Activated T-cell treated with anti-CD3 and anti-CD28 coated beads, Interleukin-2, amount 50 U/mL, for 24 hours (primary cell): ENCODE measurements around the gene ZNF217.
"Not testable (repeated sequence)": the region's sequence is repeated elsewhere in the genome, so short reads cannot be mapped to it uniquely, and the experiment has no call there.

Experiments
- DNase-seq: peaks from one replicate; pipeline ENCODE4 v3.0.0-alpha.2; 2020
- H3K27ac Mint-ChIP-seq: 2 replicates; pipeline ENCODE4 v1.8.0; 2020; ENCODE audit warnings: mild to moderate bottlenecking, mixed read lengths
- H3K27me3 Mint-ChIP-seq: 2 replicates; pipeline ENCODE4 v1.8.0; 2020; ENCODE audit warnings: mixed read lengths
- H3K36me3 Mint-ChIP-seq: 2 replicates; pipeline ENCODE4 v1.8.0; 2020; ENCODE audit warnings: low read depth, mixed read lengths
- H3K4me1 Mint-ChIP-seq: 2 replicates; pipeline ENCODE4 v1.8.0; 2020; ENCODE audit warnings: low read depth, mixed read lengths
- H3K4me3 Mint-ChIP-seq: 2 replicates; pipeline ENCODE4 v1.8.0; 2020; ENCODE audit warnings: mild to moderate bottlenecking, moderate library complexity, mixed read lengths
- H3K9me3 Mint-ChIP-seq: 2 replicates; pipeline ENCODE4 v1.8.0; 2020; ENCODE audit warnings: mixed read lengths

Gene ZNF217

GRCh38 chr20:53585910-53586309 is 7.7 kb downstream of the ZNF217 start:
- Mint-ChIP-seq H3K4me1 (peaks cover 82% of the 10 kb centered on the region), H3K4me3 (peak overlapping the region; percentile 73), H3K27ac (peak overlapping the region; percentile 94), H3K36me3 (peaks cover 45% of the 10 kb centered on the region)
- DNase-seq: peak; percentile 32
- not testable (repeated sequence) for H3K9me3 Mint-ChIP-seq, H3K27me3 Mint-ChIP-seq

GRCh38 chr20:53585004-53585569 is 8.6 kb downstream of the ZNF217 start:
- peak overlapping the region; percentile 73 for H3K4me3 Mint-ChIP-seq
- DNase-seq: peak; percentile 31
- H3K27ac Mint-ChIP-seq: peak overlapping the region; percentile 94
- peaks cover 49% of the 10 kb centered on the region for H3K36me3 Mint-ChIP-seq
- not testable (repeated sequence) for H3K9me3 Mint-ChIP-seq, H3K27me3 Mint-ChIP-seq
- H3K4me1 Mint-ChIP-seq: peaks cover 83% of the 10 kb centered on the region

- DNase-seq, H3K9me3 Mint-ChIP-seq, H3K27me3 Mint-ChIP-seq: not testable (repeated sequence)
- Mint-ChIP-seq H3K4me3 (peak overlapping the region; percentile 73), H3K4me1 (peaks cover 84% of the 10 kb centered on the region), H3K36me3 (peaks cover 52% of the 10 kb centered on the region), H3K27ac (peak overlapping the region; percentile 94)
Observed at GRCh38 chr20:53584550-53584913, 9.1 kb downstream of the ZNF217 start.

- Mint-ChIP-seq H3K27ac (peak overlapping the region; percentile 94), H3K4me1 (peaks cover 85% of the 10 kb centered on the region), H3K36me3 (peaks cover 56% of the 10 kb centered on the region), H3K4me3 (peak overlapping the region; percentile 81)
- H3K27me3 Mint-ChIP-seq, DNase-seq, H3K9me3 Mint-ChIP-seq: not testable (repeated sequence)
Observed at GRCh38 chr20:53583660-53584549, 9.7 kb downstream of the ZNF217 start.

- Mint-ChIP-seq H3K9me3 (no peaks in the 10 kb centered on the region), H3K4me3 (peak overlapping the region; percentile 81), H3K36me3 (peaks cover 67% of the 10 kb centered on the region), H3K4me1 (peaks cover 92% of the 10 kb centered on the region), H3K27ac (peak overlapping the region; percentile 94), H3K27me3 (no peaks in the 10 kb centered on the region)
- peak; percentile 34 for DNase-seq
Observed at GRCh38 chr20:53582574-53583351, 10.9 kb downstream of the ZNF217 start.

GRCh38 chr20:53582251-53582570 is 11.4 kb downstream of the ZNF217 start:
- peak overlapping the region; percentile 94 for H3K27ac Mint-ChIP-seq
- H3K4me1 Mint-ChIP-seq: peaks cover 95% of the 10 kb centered on the region
- peaks cover 72% of the 10 kb centered on the region for H3K36me3 Mint-ChIP-seq
- peak overlapping the region; percentile 81 for H3K4me3 Mint-ChIP-seq
- H3K27me3 Mint-ChIP-seq: no peaks in the 10 kb centered on the region
- no peak for DNase-seq
- no peaks in the 10 kb centered on the region for H3K9me3 Mint-ChIP-seq

GRCh38 chr20:53581444-53582250 is 12.0 kb downstream of the ZNF217 start:
- peaks cover 78% of the 10 kb centered on the region for H3K36me3 Mint-ChIP-seq
- DNase-seq: peak; percentile 56

GRCh38 chr20:53580376-53581111 is 13.1 kb downstream of the ZNF217 start:
- H3K36me3 Mint-ChIP-seq: peaks cover 79% of the 10 kb centered on the region
- H3K27ac Mint-ChIP-seq: peak overlapping the region; percentile 94
- peaks cover 95% of the 10 kb centered on the region for H3K4me1 Mint-ChIP-seq
- H3K9me3 Mint-ChIP-seq: no peaks in the 10 kb centered on the region
- peak; percentile 39 for DNase-seq
- H3K27me3 Mint-ChIP-seq: no peaks in the 10 kb centered on the region
- peak overlapping the region; percentile 81 for H3K4me3 Mint-ChIP-seq

More at GRCh38 chr20:53581444-53582250, 12.0 kb downstream of the ZNF217 start:
- H3K4me3 Mint-ChIP-seq: peak overlapping the region; percentile 81
- H3K27me3 Mint-ChIP-seq: no peaks in the 10 kb centered on the region
- peaks cover 95% of the 10 kb centered on the region for H3K4me1 Mint-ChIP-seq
- peak overlapping the region; percentile 94 for H3K27ac Mint-ChIP-seq
- no peaks in the 10 kb centered on the region for H3K9me3 Mint-ChIP-seq

- Mint-ChIP-seq H3K4me3 (peak overlapping the region; percentile 81), H3K27ac (peak overlapping the region; percentile 94), H3K27me3 (no peaks in the 10 kb centered on the region), H3K36me3 (peaks cover 82% of the 10 kb centered on the region), H3K9me3 (no peaks in the 10 kb centered on the region), H3K4me1 (peaks cover 95% of the 10 kb centered on the region)
- DNase-seq: peak; percentile 51
Observed at GRCh38 chr20:53579581-53580375, 13.9 kb downstream of the ZNF217 start.

- no peak for DNase-seq
- no peaks in the 10 kb centered on the region for H3K27me3 Mint-ChIP-seq
- H3K4me3 Mint-ChIP-seq: peak overlapping the region; percentile 81
- H3K9me3 Mint-ChIP-seq: no peaks in the 10 kb centered on the region
- peaks cover 95% of the 10 kb centered on the region for H3K4me1 Mint-ChIP-seq
- peak overlapping the region; percentile 94 for H3K27ac Mint-ChIP-seq
- H3K36me3 Mint-ChIP-seq: peaks cover 87% of the 10 kb centered on the region
Observed at GRCh38 chr20:53579266-53579580, 14.4 kb downstream of the ZNF217 start.

GRCh38 chr20:53578492-53579222 is 15.0 kb downstream of the ZNF217 start:
- Mint-ChIP-seq H3K27me3 (no peaks in the 10 kb centered on the region), H3K27ac (peak overlapping the region; percentile 94), H3K36me3 (peaks cover 93% of the 10 kb centered on the region), H3K4me3 (peak overlapping the region; percentile 81), H3K4me1 (peaks cover 93% of the 10 kb centered on the region), H3K9me3 (no peaks in the 10 kb centered on the region)
- DNase-seq: peak; percentile 37

GRCh38 chr20:53576586-53577318 is 16.9 kb downstream of the ZNF217 start:
- Mint-ChIP-seq H3K4me1 (peaks cover 94% of the 10 kb centered on the region), H3K27me3 (no peaks in the 10 kb centered on the region), H3K27ac (peak overlapping the region; percentile 94), H3K9me3 (no peaks in the 10 kb centered on the region), H3K4me3 (no peak overlapping the region), H3K36me3 (peaks cover 98% of the 10 kb centered on the region)
- DNase-seq: no peak
